ENCODE data around the gene UBE2Q1.

UBE2Q1 gene

GRCh38 chr1:154557939-154558719 lies at the start of gene UBE2Q1:
UBE2Q1 (minus strand) TSS chr1:154558662; CDS start chr1:154558553, 109 bp downstream.
- peak; percentile 52 for DNase-seq

GRCh38 chr1:154607609-154608396 lies 49.3 kb upstream of the UBE2Q1 start, which contains the start of gene ADAR:
ADAR (minus strand) TSS chr1:154608186; CDS start chr1:154608006, 180 bp downstream.
- DNase-seq: peak; percentile 84

- no peak for DNase-seq
These were observed 48.7 kb upstream of the UBE2Q1 start for GRCh38 chr1:154607106-154607608.

- DNase-seq: no peak
These were observed 47.1 kb upstream of the UBE2Q1 start for GRCh38 chr1:154605534-154605933.

- DNase-seq: no peak
These were observed 44.9 kb upstream of the UBE2Q1 start for GRCh38 chr1:154603317-154603716.

- DNase-seq: no peak
These were observed 41.2 kb upstream of the UBE2Q1 start for GRCh38 chr1:154599658-154600057.

- no peak for DNase-seq
These were observed 40.6 kb upstream of the UBE2Q1 start for GRCh38 chr1:154598871-154599635.

GRCh38 chr1:154595621-154596020 lies 37.2 kb upstream of the UBE2Q1 start:
- DNase-seq: no peak

- DNase-seq: no peak
These were observed 36.3 kb upstream of the UBE2Q1 start for GRCh38 chr1:154594811-154595210.

- no peak for DNase-seq
These were observed 34.9 kb upstream of the UBE2Q1 start for GRCh38 chr1:154593390-154593789.

- no peak for DNase-seq
These were observed 32.7 kb upstream of the UBE2Q1 start for GRCh38 chr1:154591206-154591605.

GRCh38 chr1:154590756-154591155 lies 32.3 kb upstream of the UBE2Q1 start:
- no peak for DNase-seq

- DNase-seq: no peak
These were observed 31.3 kb upstream of the UBE2Q1 start for GRCh38 chr1:154589780-154590179.

- DNase-seq: no peak
These were observed 28.2 kb upstream of the UBE2Q1 start for GRCh38 chr1:154586641-154587040.

- DNase-seq: no peak
These were observed 27.8 kb upstream of the UBE2Q1 start for GRCh38 chr1:154586231-154586630.

GRCh38 chr1:154584267-154584994 lies 26.0 kb upstream of the UBE2Q1 start:
- no peak for DNase-seq

- peak; percentile 31 for DNase-seq
These were observed 25.3 kb upstream of the UBE2Q1 start for GRCh38 chr1:154583773-154584172.

GRCh38 chr1:154582885-154583284 lies 24.4 kb upstream of the UBE2Q1 start:
- DNase-seq: no peak

GRCh38 chr1:154581766-154582165 lies 23.3 kb upstream of the UBE2Q1 start:
- no peak for DNase-seq

- no peak for DNase-seq
These were observed 20.9 kb upstream of the UBE2Q1 start for GRCh38 chr1:154579374-154579773.

- DNase-seq: no peak
These were observed 19.6 kb upstream of the UBE2Q1 start for GRCh38 chr1:154578058-154578418.

- DNase-seq: no peak
These were observed 19.0 kb upstream of the UBE2Q1 start for GRCh38 chr1:154577346-154578057.
